ENCODE data around the gene SULT1C3. TPM values are rescaled to one million over a fixed set of nuclear protein-coding genes. Genes with fewer than 3 reads are reported as not detected.

SULT1C3 gene
- total and polyA plus RNA-seq, 2 of the 8 experiments (the other 6 are each of a cell fraction or from before 2014, with no cell fraction given) = not detected

DNA sequence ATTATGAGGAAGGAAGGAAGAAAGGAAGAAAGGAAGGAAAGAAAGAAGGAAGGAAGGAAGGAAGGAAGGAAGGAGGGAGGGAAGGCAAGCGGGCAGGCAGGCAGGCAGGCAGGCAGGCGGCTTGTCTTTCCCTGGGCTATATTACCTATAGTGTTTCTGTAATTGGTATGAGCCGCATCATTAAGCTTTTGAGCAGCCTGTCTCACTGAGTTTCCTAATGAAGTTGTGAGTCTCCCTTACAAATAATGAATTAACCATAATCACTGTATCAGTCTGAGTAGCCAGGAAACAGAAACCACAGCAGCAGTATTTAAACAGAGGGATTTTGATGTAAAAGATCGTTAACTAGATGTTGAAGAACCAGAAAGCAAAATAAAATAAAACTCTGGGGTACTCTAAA is 11.8 kb upstream of the SULT1C3 start:
- H4K91ac ChIP-seq (replicated peaks; ENCODE audit: insufficient read length, low read length) = no peak overlapping the region
- no peak overlapping the region for H3K4ac ChIP-seq (replicated peaks; ENCODE audit: insufficient read length, low read depth, low read length)
- no peaks in the 10 kb centered on the region for H3K79me1 ChIP-seq (ENCODE audit: low read depth, low read length)
- H3K18ac ChIP-seq (ENCODE audit: extremely low read depth, low read length) = no peak overlapping the region
- H2BK12ac ChIP-seq (ENCODE audit: low read depth, low read length) = no peak overlapping the region
- H3K36me3 ChIP-seq (ENCODE audit: control insufficient read depth in 2 of 4, insufficient read depth in 4 of 4, low read length in 3 of 4) = no peaks in the 10 kb centered on the region; a peak in 2 of 8 replicates
- H3K23ac ChIP-seq (ENCODE audit: insufficient read length) = no peak overlapping the region
- H3K14ac ChIP-seq (ENCODE audit: insufficient read length) = no peak overlapping the region
- FAIRE-seq (no peak), DNase-seq (ENCODE audit: low read depth in 1 of 2, low spot score in 2 of 2) (no peak)
- CTCF ChIA-PET (ENCODE audit: partially characterized antibody) = interaction anchor here (0.6 to 1.1 kb wide), 3 partner anchors 11 to 407 kb away, joined by 3 read pairs; no protein-coding TSS in a partner anchor
- H2BK5ac ChIP-seq (ENCODE audit: low read depth, low read length) = no peak overlapping the region
- no peak overlapping the region for H2BK15ac ChIP-seq (ENCODE audit: low read length)
- no peaks in the 10 kb centered on the region for H4K20me1 ChIP-seq (replicated peaks in 1 of 2; ENCODE audit: control insufficient read depth in 1 of 2, insufficient read depth in 2 of 2, low read length in 2 of 2)
- no peak overlapping the region for H3K4me2 ChIP-seq (ENCODE audit: insufficient read depth in 1 of 2, low read depth in 2 of 2, low read length in 2 of 2)
- H3K4me1 ChIP-seq (replicated peaks in 1 of 4; ENCODE audit: control insufficient read depth in 3 of 4, insufficient read depth in 4 of 4, low read length in 3 of 4) = no peaks in the 10 kb centered on the region
- no peaks in the 10 kb centered on the region for H3K79me2 ChIP-seq (ENCODE audit: control insufficient read depth in 1 of 2, insufficient read depth in 2 of 2, low read length in 2 of 2)
- H3K27ac ChIP-seq (ENCODE audit: low read depth, low read length) = no peak overlapping the region
- POLR2A ChIA-PET (ENCODE audit: partially characterized antibody) = no interaction called here
- H3K23me2 ChIP-seq (ENCODE audit: low read depth, low read length) = no peaks in the 10 kb centered on the region
- 87% methylated on average over 4 of the region's 4 CpGs; no CpG with 5 or more reads in 1 of the 2 experiments for WGBS, 2 experiments (ENCODE audit: extremely low coverage in 1 of 2, insufficient coverage in 1 of 2, insufficient read length in 1 of 2, insufficient replicate concordance in 2 of 2, low coverage in 1 of 2, low lambda C conversion rate in 2 of 2, missing lambda C conversion rate in 1 of 2)
- no peak overlapping the region for H3K56ac ChIP-seq (replicated peaks; ENCODE audit: insufficient read length, low read depth, low read length)
- no peaks in the 10 kb centered on the region for H3K27me3 ChIP-seq (replicated peaks in 1 of 4; ENCODE audit: control insufficient read depth in 3 of 4, extremely low read depth in 1 of 4, insufficient read depth in 3 of 4, low read length in 3 of 4)
- TF ChIP-seq RFX5 (IDR thresholded peaks at IDR 0.05; ENCODE audit: borderline replicate concordance, low read depth, low read length) = no peak
- H2AFZ ChIP-seq (ENCODE audit: low read length) = no peak overlapping the region
- H4K5ac ChIP-seq (ENCODE audit: insufficient read length, low read depth, low read length) = no peak overlapping the region
- H2BK120ac ChIP-seq (replicated peaks; ENCODE audit: low read depth, low read length) = no peak overlapping the region
- H4K8ac ChIP-seq (ENCODE audit: extremely low read depth, insufficient read depth, low read length) = no peak overlapping the region
- H3K9me3 ChIP-seq (ENCODE audit: insufficient read depth in 2 of 2, low read depth in 1 of 2, low read length in 1 of 2) = peaks cover 16 to 21% of the 10 kb centered on the region in 2 experiments; a peak in 3 of 4 replicates
- H3K4me3 ChIP-seq (ENCODE audit: extremely low read depth in 1 of 4, insufficient read depth in 2 of 4, low read depth in 3 of 4, low read length in 4 of 4) = no peak overlapping the region
- no peak overlapping the region for H2AK5ac ChIP-seq (ENCODE audit: low read depth, low read length)
- no peak overlapping the region for H3K9ac ChIP-seq (replicated peaks in 1 of 4; ENCODE audit: extremely low read depth in 1 of 4, low read depth in 3 of 4, low read length in 3 of 4)
- no peak overlapping the region for H2BK20ac ChIP-seq (ENCODE audit: low read length)

Measured in H1 (cell line).